GM23338 (cell line): ENCODE data around the gene PPME1. TPM values are rescaled to one million over a fixed set of nuclear protein-coding genes. Genes with fewer than 3 reads are reported as not detected.
"Not testable (repeated sequence)": the region's sequence is repeated elsewhere in the genome, so short reads cannot be mapped to it uniquely, and the experiment has no call there.

Experiments used
- ATAC-seq: fragments of 200-7000 bp; cut with Tn5 transposase; 3 replicates; pipeline ENCODE4 v1.9.1; 2020
- DNase-seq: peaks from one replicate; pipeline ENCODE4 v3.0.0-alpha.2; 2015; ENCODE audit warnings: low spot score
- H2AFZ ChIP-seq: fragments of 200-600 bp; sonication (generic); 2 replicates; pipeline ENCODE4 v1.8.0; 2016; ENCODE audit warnings: antibody characterized with exemption, mild to moderate bottlenecking, moderate library complexity
- H3F3A ChIP-seq: fragments of 200-600 bp; sonication (generic); replicated peaks from 2 replicates; pipeline ENCODE4 v1.8.0; 2017; ENCODE audit warnings: antibody characterized with exemption, mixed run types, low read depth
- H3K27ac ChIP-seq: fragments of 200-600 bp; sonication (generic); 2 replicates; pipeline ENCODE4 v1.6.1; 2016; ENCODE audit warnings: low read depth
- H3K27me3 ChIP-seq: fragments of 200-600 bp; sonication (generic); 2 replicates; pipeline ENCODE4 v1.8.0; 2016; ENCODE audit warnings: mild to moderate bottlenecking, mixed run types, moderate library complexity; ENCODE audit not compliant: insufficient read depth
- H3K36me3 ChIP-seq: fragments of 200-600 bp; sonication (generic); 2 replicates; pipeline ENCODE4 v1.8.0; 2016; ENCODE audit warnings: mild to moderate bottlenecking; ENCODE audit not compliant: insufficient read depth
- H3K4me1 ChIP-seq: fragments of 200-600 bp; sonication (generic); 2 replicates; pipeline ENCODE4 v1.8.0; 2016; ENCODE audit warnings: mild to moderate bottlenecking, moderate library complexity; ENCODE audit not compliant: insufficient read depth
- H3K4me2 ChIP-seq: fragments of 200-600 bp; sonication (generic); 2 replicates; pipeline ENCODE4 v1.7.1; 2017; ENCODE audit warnings: mixed run types
- H3K4me3 ChIP-seq: fragments of 200-600 bp; sonication (generic); 2 replicates; pipeline ENCODE4 v1.6.1; 2016; ENCODE audit warnings: mixed run types
- H3K79me2 ChIP-seq: fragments of 200-600 bp; sonication (generic); replicated peaks from 2 replicates; pipeline ENCODE4 v1.8.0; 2017; ENCODE audit warnings: mild to moderate bottlenecking; ENCODE audit not compliant: insufficient read depth
- H3K9me2 ChIP-seq: fragments of 200-600 bp; sonication (generic); 2 replicates; pipeline ENCODE4 v1.8.0; 2017; ENCODE audit not compliant: insufficient read depth
- H4K20me1 ChIP-seq: fragments of 200-600 bp; sonication (generic); replicated peaks from 2 replicates; pipeline ENCODE4 v1.8.0; 2017; ENCODE audit warnings: mild to moderate bottlenecking; ENCODE audit not compliant: insufficient read depth
- H3K27ac Mint-ChIP-seq: 2 replicates; pipeline ENCODE4 v1.8.0; 2020; ENCODE audit warnings: inconsistent platforms, mild to moderate bottlenecking, moderate library complexity, mixed read lengths
- H3K27me3 Mint-ChIP-seq: 3 replicates; pipeline ENCODE4 v1.8.0; 2022; ENCODE audit warnings: low read depth, mild to moderate bottlenecking, moderate library complexity, mixed read lengths, inconsistent platforms; ENCODE audit not compliant: insufficient read depth, poor library complexity
- H3K36me3 Mint-ChIP-seq: 3 replicates; pipeline ENCODE4 v1.8.0; 2021; ENCODE audit warnings: low read depth, mild to moderate bottlenecking, inconsistent platforms, moderate library complexity, mixed read lengths
- H3K4me1 Mint-ChIP-seq: 3 replicates; pipeline ENCODE4 v1.8.0; 2020; ENCODE audit warnings: mild to moderate bottlenecking, inconsistent platforms, mixed read lengths
- H3K4me3 Mint-ChIP-seq: 3 replicates; pipeline ENCODE4 v1.8.0; 2021; ENCODE audit warnings: moderate library complexity, mild to moderate bottlenecking, inconsistent platforms, mixed read lengths
- H3K9me3 Mint-ChIP-seq: 3 replicates; pipeline ENCODE4 v1.8.0; 2020; ENCODE audit warnings: moderate library complexity, mild to moderate bottlenecking, inconsistent platforms, mixed read lengths
- CREB1 ChIP-seq: fragments of 250-450 bp; sonication (Bioruptor Pico); IDR thresholded peaks from 2 replicates; pipeline ENCODE4 v1.5.0; 2020; ENCODE audit warnings: low read depth, mild to moderate bottlenecking, moderate library complexity
- EZH2 ChIP-seq: fragments of 200-600 bp; sonication (generic); IDR thresholded peaks from one replicate; pipeline ENCODE4 v1.8.0; 2017; ENCODE audit warnings: antibody characterized with exemption, mild to moderate bottlenecking, low read depth; ENCODE audit not compliant: unreplicated experiment
- JUNB ChIP-seq: IDR thresholded peaks from one replicate; pipeline ENCODE4 v1.6.1; 2016; ENCODE audit warnings: antibody characterized with exemption; ENCODE audit not compliant: unreplicated experiment
- NANOG ChIP-seq: IDR thresholded peaks from 2 replicates; pipeline ENCODE4 v1.6.1; 2016; ENCODE audit warnings: antibody characterized with exemption, borderline replicate concordance
- POLR2AphosphoS5 ChIP-seq: IDR thresholded peaks from 2 replicates; pipeline ENCODE4 v1.6.1; 2016; ENCODE audit warnings: antibody characterized with exemption, low read depth
- REST ChIP-seq: IDR thresholded peaks from one replicate; pipeline ENCODE4 v1.6.1; 2018; ENCODE audit warnings: antibody characterized with exemption; ENCODE audit not compliant: unreplicated experiment
- ZNF114 ChIP-seq: fragments of 250-450 bp; sonication (Bioruptor Pico); IDR thresholded peaks from 2 replicates; pipeline ENCODE4 v1.5.0; 2020; ENCODE audit warnings: mild to moderate bottlenecking, moderate library complexity
- ZNF462 ChIP-seq: fragments of 250-450 bp; sonication (Bioruptor Pico); IDR thresholded peaks from 2 replicates; pipeline ENCODE4 v1.5.0; 2020; ENCODE audit warnings: mild to moderate bottlenecking, moderate library complexity
- polyA plus RNA-seq: library from polyadenylated mRNA; unstranded; fragments of >200 nt; fragmentation: Nextera tagmentation; extraction: Ambion mirVana; gene quantifications from 2 replicates; pipeline ENCODE4 v1.2.1, GENCODE V29; 2016
- total RNA-seq: library from RNA; depleted of rRNA; stranded (reverse); fragments of >200 nt; shearing (Covaris generic); gene quantifications from 2 replicates; pipeline ENCODE4 v1.2.3, GENCODE V29; 2014

Gene PPME1
- total and polyA plus RNA-seq, 2 experiments from 2014 or later: 32.1 to 37.2 TPM

DNA sequence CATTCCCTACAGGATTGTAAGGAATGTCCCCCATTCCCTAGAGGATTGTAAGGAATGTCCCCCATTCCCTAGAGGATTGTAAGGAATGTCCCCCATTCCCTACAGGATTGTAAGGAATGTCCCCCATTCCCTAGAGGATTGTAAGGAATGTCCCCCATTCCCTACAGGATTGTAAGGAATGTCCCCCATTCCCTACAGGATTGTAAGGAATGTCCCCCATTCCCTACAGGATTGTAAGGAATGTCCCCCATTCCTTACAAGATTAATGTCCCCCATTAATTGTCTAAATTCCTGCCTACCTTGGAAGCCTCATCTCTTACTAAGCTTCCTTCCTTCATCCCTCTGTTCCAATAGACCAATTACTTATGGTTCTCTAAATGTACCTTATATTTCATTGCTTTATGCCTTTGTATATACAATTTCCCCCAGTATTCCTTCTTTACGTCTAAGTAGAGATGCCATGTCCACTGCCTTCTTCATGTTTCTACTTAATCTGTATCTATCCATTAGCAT, 31.1 kb upstream of the PPME1 start:
- H3K79me2 ChIP-seq, H2AFZ ChIP-seq, H3K36me3 ChIP-seq, H3K9me2 ChIP-seq, H4K20me1 ChIP-seq, H3K4me3 ChIP-seq, H3K9me3 Mint-ChIP-seq, H3K27me3 Mint-ChIP-seq, H3K27me3 ChIP-seq, H3K4me3 Mint-ChIP-seq, H3F3A ChIP-seq: not testable (repeated sequence)
- Mint-ChIP-seq H3K4me1 (peaks cover 21% of the 10 kb centered on the region), H3K36me3 (peaks cover 26% of the 10 kb centered on the region), H3K27ac (peak overlapping the region; percentile 87)
- peak overlapping the region; percentile 98 for H3K27ac ChIP-seq
- peak overlapping the region; percentile 22 for H3K4me2 ChIP-seq
- TF ChIP-seq NANOG (peak; percentile 15; the same call in 1 of the 2 replicates), REST (peak; percentile 22)
- peak; percentile 63 for DNase-seq
- H3K4me1 ChIP-seq: peaks cover 10% of the 10 kb centered on the region; the same call in 1 of the 2 replicates
- peak; percentile 18; the same call in 1 of the 3 replicates for ATAC-seq

GRCh38 chr11:74141241-74141695, 29.8 kb upstream of the PPME1 start:
- H3K36me3 Mint-ChIP-seq: peaks cover 30% of the 10 kb centered on the region
- peaks cover 21% of the 10 kb centered on the region for H3K4me1 Mint-ChIP-seq
- H3K27me3 ChIP-seq: no peaks in the 10 kb centered on the region
- no peak overlapping the region for H2AFZ ChIP-seq
- peak overlapping the region; percentile 98 for H3K27ac ChIP-seq
- H3K9me2 ChIP-seq: no peaks in the 10 kb centered on the region
- peaks cover 10% of the 10 kb centered on the region; the same call in 1 of the 2 replicates for H3K4me1 ChIP-seq
- 0 out of 2 replicates have a peak, but pooled peaks have one; percentile 17 for TF ChIP-seq POLR2AphosphoS5
- TF ChIP-seq EZH2: no peak
- no peak for TF ChIP-seq ZNF114 (CRISPR knock-in tag)
- TF ChIP-seq ZNF462 (CRISPR knock-in tag): no peak
- no peak for TF ChIP-seq CREB1
- TF ChIP-seq JUNB: no peak
- no peak for TF ChIP-seq NANOG
- H3K9me3 Mint-ChIP-seq: peaks cover 2% of the 10 kb centered on the region; the same call in 1 of the 3 replicates
- no peak overlapping the region for H3K4me3 ChIP-seq
- peak overlapping the region; percentile 72; the same call in 1 of the 2 replicates for H3K27ac Mint-ChIP-seq
- H4K20me1 ChIP-seq: no peaks in the 10 kb centered on the region
- H3F3A ChIP-seq: no peaks in the 10 kb centered on the region
- ATAC-seq (peak; percentile 94), DNase-seq (peak; percentile 62)
- no peaks in the 10 kb centered on the region for H3K79me2 ChIP-seq
- H3K27me3 Mint-ChIP-seq: peaks cover 2% of the 10 kb centered on the region
- H3K4me3 Mint-ChIP-seq: no peak overlapping the region
- peak overlapping the region; percentile 22; the same call in 1 of the 2 replicates for H3K4me2 ChIP-seq
- no peaks in the 10 kb centered on the region; the same call in 1 of the 2 replicates for H3K36me3 ChIP-seq
